Upper lobe of left lung (tissue), 6 donors: ENCODE data around the gene FGGY. TPM values are rescaled to one million over a fixed set of nuclear protein-coding genes. Genes with fewer than 3 reads are reported as not detected.
A peak's percentile ranks its signal among the peaks of the same experiment; 100 is the strongest.

Source experiments
- ATAC-seq, 2 donors: fragments of 200-7000 bp; cut with Tn5 transposase; one replicate each; pipeline ENCODE4 v1.9.1; 2022; ENCODE audit warnings: mild to moderate bottlenecking in 2 of 2, moderate library complexity in 2 of 2; ENCODE audit not compliant: low FRiP score in 2 of 2
- DNase-seq, 2 donors: peaks; one replicate each; pipeline ENCODE4 v3.0.0-alpha.2; 2019 to 2020
- H3K27ac ChIP-seq, 4 donors: fragments of 200-600 bp; sonication (generic); one replicate each; pipeline ENCODE4 v1.5.1; 2016 to 2019
- H3K27me3 ChIP-seq, 4 donors: fragments of 200-600 bp; sonication (generic); one replicate each; pipeline ENCODE4 v1.5.1; 2017 to 2019
- H3K36me3 ChIP-seq, 4 donors: fragments of 200-600 bp; sonication (generic); one replicate each; pipeline ENCODE4 v1.5.1; 2016 to 2019
- H3K4me1 ChIP-seq, 4 donors: fragments of 200-600 bp; sonication (generic); one replicate each; pipeline ENCODE4 v1.5.1; 2018 to 2019
- H3K4me3 ChIP-seq, 4 donors: fragments of 200-600 bp; sonication (generic); one replicate each; pipeline ENCODE4 v1.5.1; 2017 to 2019; ENCODE audit warnings: mild to moderate bottlenecking in 2 of 4, moderate library complexity in 1 of 4
- H3K9me3 ChIP-seq, 4 donors: fragments of 200-600 bp; sonication (generic); one replicate each; pipeline ENCODE4 v1.5.1; 2018 to 2019
- CTCF ChIP-seq, 6 experiments: fragments of 450-650 bp in 4 of 6; fragments of 200-600 bp in 2 of 6; sonication (generic) in 2 of 6; IDR thresholded peaks; one replicate each; pipeline ENCODE4 v1.5.1; 2016 to 2019; ENCODE audit warnings: antibody characterized with exemption in 6 of 6
- EP300 ChIP-seq, 4 donors: sonication (generic); formaldehyde crosslinking; IDR thresholded peaks; one replicate each; pipeline ENCODE4 v1.5.1; 2017; ENCODE audit warnings: antibody characterized with exemption in 4 of 4, control low read depth in 2 of 4
- POLR2A ChIP-seq, 4 donors: fragments of 450-650 bp; IDR thresholded peaks; one replicate each; pipeline ENCODE4 v1.5.1; 2016 to 2017; ENCODE audit warnings: antibody characterized with exemption in 4 of 4, mild to moderate bottlenecking in 2 of 4
- POLR2AphosphoS5 ChIP-seq, 2 donors: sonication (generic); formaldehyde crosslinking; IDR thresholded peaks; one replicate each; pipeline ENCODE4 v1.5.1; 2017; ENCODE audit warnings: antibody characterized with exemption in 2 of 2
- WGBS, 2 donors: methylation state at CpG; one replicate each; pipeline ENCODE4 v1.1.5; 2017 to 2018; 5-methylcytosine and 5-hydroxymethylcytosine counted together
- total RNA-seq, 6 donors: library from RNA; depleted of rRNA in 4 of 6; stranded (reverse); fragments of >200 nt in 4 of 6; gene quantifications; one replicate each; pipeline versions ENCODE4 v1.1.0 to v1.2.1, GENCODE V29; 2016 to 2021
- donor health status: DM: no; HTN: no; CAD: no; lungs with moderate emphysema.
- donor health status: DM: no; HTN: yes; CAD: no; lungs with severe emphysema.

The FGGY gene
- total RNA-seq, 6 donors from 2014 or later = 11.8 to 51.3 (median 22.6) TPM

- DNase-seq = no peak
- no peak for ATAC-seq
- TF ChIP-seq CTCF (IDR thresholded peaks at IDR 0.05) (no peak), POLR2A (IDR thresholded peaks at IDR 0.05) (no peak), EP300 (IDR thresholded peaks at IDR 0.05) (no peak), POLR2AphosphoS5 (IDR thresholded peaks at IDR 0.05) (no peak)
- Histone ChIP-seq H3K4me1 (peaks cover 0 to 5% (median 2%) of the 10 kb centered on the region in 4 donors), H3K27ac (no peak overlapping the region), H3K9me3 (peaks cover 0 to 2% (median under 1%) of the 10 kb centered on the region in 4 donors), H3K27me3 (no peaks in the 10 kb centered on the region), H3K36me3 (no peaks in the 10 kb centered on the region), H3K4me3 (no peak overlapping the region)
- 89% methylated on average over 5 of the region's 5 CpGs for WGBS, 2 donors
Observed at GRCh38 chr1:59310549-59311250, 13.8 kb downstream of the FGGY start.

- Histone ChIP-seq H3K36me3 (no peaks in the 10 kb centered on the region), H3K27ac (no peak overlapping the region), H3K4me3 (no peak overlapping the region), H3K4me1 (peaks cover 11 to 29% (median 18%) of the 10 kb centered on the region in 4 donors), H3K27me3 (no peaks in the 10 kb centered on the region), H3K9me3 (no peaks in the 10 kb centered on the region)
- DNase-seq (no peak), ATAC-seq (no peak)
- 98 to 100% methylated on average over 2 of the region's 2 CpGs for WGBS, 2 donors
- no peak for TF ChIP-seq POLR2A (IDR thresholded peaks at IDR 0.05)
- no peak for TF ChIP-seq EP300 (IDR thresholded peaks at IDR 0.05)
- TF ChIP-seq CTCF (IDR thresholded peaks at IDR 0.05) = no peak
- TF ChIP-seq POLR2AphosphoS5 (IDR thresholded peaks at IDR 0.05) = no peak
Observed at GRCh38 chr1:59314776-59315528, 18.1 kb downstream of the FGGY start.

- Histone ChIP-seq H3K36me3 (no peaks in the 10 kb centered on the region), H3K4me1 (peaks cover 11 to 29% (median 18%) of the 10 kb centered on the region in 4 donors), H3K9me3 (no peaks in the 10 kb centered on the region), H3K27me3 (no peaks in the 10 kb centered on the region), H3K27ac (peak overlapping the region; percentile 7 to 62 (median 30)), H3K4me3 (no peak overlapping the region)
- no peak for ATAC-seq
- TF ChIP-seq CTCF (IDR thresholded peaks at IDR 0.05) = no peak
- no peak for TF ChIP-seq POLR2AphosphoS5 (IDR thresholded peaks at IDR 0.05)
- TF ChIP-seq POLR2A (IDR thresholded peaks at IDR 0.05) = no peak
- TF ChIP-seq EP300 (IDR thresholded peaks at IDR 0.05) = no peak
- 71 to 76% methylated on average over 7 of the region's 7 CpGs for WGBS, 2 donors
- DNase-seq = no peak
Observed at GRCh38 chr1:59315529-59316463, 18.9 kb downstream of the FGGY start.

GRCh38 chr1:59316497-59317128 lies 19.7 kb downstream of the FGGY start:
- Histone ChIP-seq H3K36me3 (no peaks in the 10 kb centered on the region), H3K4me1 (peaks cover 11 to 29% (median 18%) of the 10 kb centered on the region in 4 donors), H3K4me3 (peak overlapping the region in 2 of 4 donors; percentile 13 to 35), H3K9me3 (no peaks in the 10 kb centered on the region), H3K27me3 (no peaks in the 10 kb centered on the region), H3K27ac (peak overlapping the region; percentile 7 to 62 (median 42))
- no peak for DNase-seq
- ATAC-seq = no peak
- WGBS, 2 donors = 21 to 25% methylated on average over 6 of the region's 6 CpGs
- TF ChIP-seq POLR2A (IDR thresholded peaks at IDR 0.05) (no peak), CTCF (IDR thresholded peaks at IDR 0.05) (no peak), EP300 (IDR thresholded peaks at IDR 0.05) (no peak), POLR2AphosphoS5 (IDR thresholded peaks at IDR 0.05) (no peak)
